GM12878 (cell line): Measurements from ENCODE around the gene HUS1B.

Experiments used
- EZH2 ChIP-seq: IDR thresholded peaks from 2 replicates; pipeline ENCODE4 v1.6.1; 2012; ENCODE audit warnings: low read depth, mild to moderate bottlenecking, control low read depth, inconsistent platforms, low read length, borderline replicate concordance; ENCODE audit not compliant: control insufficient read depth
- POLR2A ChIP-seq: IDR thresholded peaks from 2 replicates; pipeline ENCODE4 v1.6.1; 2011; ENCODE audit warnings: low read depth, mild to moderate bottlenecking, low read length
- POLR2AphosphoS5 ChIP-seq: IDR thresholded peaks from 2 replicates; pipeline ENCODE4 v1.6.1; 2011; ENCODE audit warnings: mild to moderate bottlenecking, low read length, inconsistent platforms
- SIN3A ChIP-seq: IDR thresholded peaks from 2 replicates; pipeline ENCODE4 v1.6.1; 2012; ENCODE audit warnings: low read depth, low read length, improper control_type of control experiment
- TF ChIP-seq, protein P1 (sequence below): fragments of 450-650 bp; IDR thresholded peaks from 2 replicates; pipeline ENCODE4 v1.6.1; 2017; ENCODE audit warnings: mild to moderate bottlenecking

GRCh38 chr6:656460-657252 lies at the start of gene HUS1B:
- TF ChIP-seq POLR2A (no peak), EZH2 (no peak), SIN3A (no peak), POLR2AphosphoS5 (no peak)
- TF ChIP-seq, protein P1, sequence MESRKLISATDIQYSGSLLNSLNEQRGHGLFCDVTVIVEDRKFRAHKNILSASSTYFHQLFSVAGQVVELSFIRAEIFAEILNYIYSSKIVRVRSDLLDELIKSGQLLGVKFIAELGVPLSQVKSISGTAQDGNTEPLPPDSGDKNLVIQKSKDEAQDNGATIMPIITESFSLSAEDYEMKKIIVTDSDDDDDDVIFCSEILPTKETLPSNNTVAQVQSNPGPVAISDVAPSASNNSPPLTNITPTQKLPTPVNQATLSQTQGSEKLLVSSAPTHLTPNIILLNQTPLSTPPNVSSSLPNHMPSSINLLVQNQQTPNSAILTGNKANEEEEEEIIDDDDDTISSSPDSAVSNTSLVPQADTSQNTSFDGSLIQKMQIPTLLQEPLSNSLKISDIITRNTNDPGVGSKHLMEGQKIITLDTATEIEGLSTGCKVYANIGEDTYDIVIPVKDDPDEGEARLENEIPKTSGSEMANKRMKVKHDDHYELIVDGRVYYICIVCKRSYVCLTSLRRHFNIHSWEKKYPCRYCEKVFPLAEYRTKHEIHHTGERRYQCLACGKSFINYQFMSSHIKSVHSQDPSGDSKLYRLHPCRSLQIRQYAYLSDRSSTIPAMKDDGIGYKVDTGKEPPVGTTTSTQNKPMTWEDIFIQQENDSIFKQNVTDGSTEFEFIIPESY = no peak
